ENCODE measurements around the gene CLEC3B. TPM values are rescaled to one million over a fixed set of nuclear protein-coding genes. Genes with fewer than 3 reads are reported as not detected.
A peak's percentile ranks its signal among the peaks of the same experiment; 100 is the strongest.

The CLEC3B gene
- total RNA-seq, 4 donors from 2014 or later: 27.4 to 42.3 (median 29.3) TPM

DNA sequence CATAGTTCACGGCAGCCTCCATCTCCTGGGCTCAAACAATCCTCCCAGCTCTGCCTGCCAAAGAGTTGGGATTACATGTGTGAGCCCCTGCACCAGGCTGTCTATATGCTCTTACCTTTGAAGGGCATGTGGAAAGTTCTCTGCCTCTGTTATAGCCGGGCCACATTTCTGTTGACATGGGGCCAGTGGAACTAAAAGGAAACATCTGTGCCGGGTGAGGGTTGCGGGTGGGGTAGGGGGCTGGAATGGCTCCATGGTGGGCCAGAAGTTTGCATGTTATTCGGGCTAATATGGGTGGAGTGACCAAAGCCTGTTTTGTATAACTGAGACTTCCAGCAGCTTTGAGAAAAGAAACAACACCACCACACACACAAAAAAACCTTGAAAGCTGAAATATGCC lies 8.3 kb upstream of the CLEC3B start:
- H3K4me1 ChIP-seq: peaks cover 33% of the 10 kb centered on the region
- no peak overlapping the region for H3K27ac ChIP-seq
- H3K36me3 ChIP-seq: peaks cover 3% of the 10 kb centered on the region
- TF ChIP-seq POLR2AphosphoS5 (IDR thresholded peaks at IDR 0.05): no peak
- no peak for TF ChIP-seq EP300 (IDR thresholded peaks at IDR 0.05)
- TF ChIP-seq, protein P1, sequence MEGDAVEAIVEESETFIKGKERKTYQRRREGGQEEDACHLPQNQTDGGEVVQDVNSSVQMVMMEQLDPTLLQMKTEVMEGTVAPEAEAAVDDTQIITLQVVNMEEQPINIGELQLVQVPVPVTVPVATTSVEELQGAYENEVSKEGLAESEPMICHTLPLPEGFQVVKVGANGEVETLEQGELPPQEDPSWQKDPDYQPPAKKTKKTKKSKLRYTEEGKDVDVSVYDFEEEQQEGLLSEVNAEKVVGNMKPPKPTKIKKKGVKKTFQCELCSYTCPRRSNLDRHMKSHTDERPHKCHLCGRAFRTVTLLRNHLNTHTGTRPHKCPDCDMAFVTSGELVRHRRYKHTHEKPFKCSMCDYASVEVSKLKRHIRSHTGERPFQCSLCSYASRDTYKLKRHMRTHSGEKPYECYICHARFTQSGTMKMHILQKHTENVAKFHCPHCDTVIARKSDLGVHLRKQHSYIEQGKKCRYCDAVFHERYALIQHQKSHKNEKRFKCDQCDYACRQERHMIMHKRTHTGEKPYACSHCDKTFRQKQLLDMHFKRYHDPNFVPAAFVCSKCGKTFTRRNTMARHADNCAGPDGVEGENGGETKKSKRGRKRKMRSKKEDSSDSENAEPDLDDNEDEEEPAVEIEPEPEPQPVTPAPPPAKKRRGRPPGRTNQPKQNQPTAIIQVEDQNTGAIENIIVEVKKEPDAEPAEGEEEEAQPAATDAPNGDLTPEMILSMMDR (IDR thresholded peaks at IDR 0.05): no peak
- no peak for TF ChIP-seq POLR2A (IDR thresholded peaks at IDR 0.05)
- no peak for DNase-seq (ENCODE audit: low spot score in 2 of 2)
- no peaks in the 10 kb centered on the region for H3K9me3 ChIP-seq
- 50% methylated on average over 5 of the region's 5 CpGs for WGBS
- H3K27me3 ChIP-seq: no peaks in the 10 kb centered on the region
- H3K4me3 ChIP-seq: no peak overlapping the region

DNA sequence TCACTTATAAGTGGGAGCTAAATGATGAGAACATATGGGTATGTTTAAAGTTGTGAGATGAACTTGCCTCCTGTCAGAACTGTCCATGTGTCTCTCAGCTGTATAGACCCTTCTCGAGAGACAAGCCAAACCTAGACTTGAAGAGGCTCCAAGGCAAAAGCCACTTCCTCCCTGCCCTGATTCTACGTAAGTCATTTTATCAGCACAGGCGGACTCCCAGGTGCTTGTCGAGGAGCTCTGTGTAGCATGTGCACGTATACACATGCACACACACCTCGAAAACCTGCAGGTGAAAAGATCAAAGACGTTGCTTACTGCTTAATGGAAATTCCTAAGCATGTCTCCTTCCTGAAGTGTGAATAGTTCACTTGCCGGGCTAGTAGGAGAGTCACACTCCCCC lies 5.6 kb upstream of the CLEC3B start:
- Histone ChIP-seq H3K36me3 (no peaks in the 10 kb centered on the region), H3K27ac (no peak overlapping the region), H3K9me3 (no peaks in the 10 kb centered on the region), H3K27me3 (no peaks in the 10 kb centered on the region), H3K4me3 (no peak overlapping the region), H3K4me1 (peaks cover 43% of the 10 kb centered on the region)
- no peak for DNase-seq (ENCODE audit: low spot score in 2 of 2)
- 39% methylated on average over 8 of the region's 8 CpGs for WGBS
- TF ChIP-seq EP300 (IDR thresholded peaks at IDR 0.05): no peak

DNA sequence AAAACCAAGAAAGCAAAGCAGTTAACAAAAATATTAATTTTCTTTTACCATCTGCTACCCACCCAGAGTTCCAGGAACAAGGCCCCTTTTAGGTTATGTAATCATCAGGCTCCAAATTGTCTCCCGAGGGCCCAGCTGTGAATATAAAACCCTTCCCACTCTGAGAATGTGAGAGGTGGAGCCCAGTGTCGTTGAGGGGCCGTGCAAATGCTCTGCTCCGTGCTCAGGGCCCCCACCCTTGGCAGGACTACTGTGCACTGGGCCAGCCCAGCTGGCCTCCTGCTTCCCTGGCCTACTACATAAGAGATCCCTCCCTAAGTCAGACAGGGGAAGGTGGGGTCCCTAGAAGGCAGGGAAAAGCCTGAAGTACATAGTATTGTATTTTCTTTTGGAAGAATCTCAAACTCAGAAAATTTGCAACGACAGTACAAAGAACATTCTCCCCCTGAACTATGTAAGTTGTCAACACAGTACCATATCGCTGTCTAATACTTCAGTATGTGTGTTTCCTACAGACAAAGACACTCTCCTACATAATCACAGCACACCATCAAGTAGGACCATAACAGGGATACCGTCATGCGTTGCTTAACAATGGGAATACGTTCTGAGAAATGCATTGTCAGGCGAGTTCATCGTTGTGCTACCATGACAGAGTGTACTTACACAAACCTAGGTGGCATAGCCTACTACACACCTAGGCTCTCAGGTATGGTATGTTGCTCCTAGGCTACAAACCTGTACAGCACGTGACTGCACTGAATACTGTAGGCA lies 4.4 kb upstream of the CLEC3B start:
- H3K27ac ChIP-seq: peak overlapping the region; percentile 56
- peaks cover 55% of the 10 kb centered on the region for H3K4me1 ChIP-seq
- 51% methylated on average over 12 of the region's 12 CpGs for WGBS

DNA sequence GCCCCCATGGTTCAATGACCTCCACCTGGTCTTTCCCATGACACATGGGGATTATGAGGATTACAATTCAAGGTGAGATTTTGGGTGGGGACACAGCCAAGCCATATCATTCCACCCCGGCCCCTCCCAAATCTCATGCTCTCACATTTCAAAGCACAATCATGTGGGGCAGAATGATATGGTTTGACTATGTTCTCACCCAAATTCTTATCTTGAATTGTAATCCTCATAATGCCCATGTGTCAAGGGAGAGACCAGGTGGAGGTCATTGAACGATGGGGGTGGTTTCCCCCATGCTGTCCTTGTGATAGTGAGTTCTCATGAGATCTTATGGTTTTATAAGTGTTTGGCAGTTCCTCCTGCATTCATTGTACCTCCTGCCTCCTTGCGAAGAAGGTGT lies 2.4 kb upstream of the CLEC3B start:
- Histone ChIP-seq H3K27ac (no peak overlapping the region), H3K9me3 (no peaks in the 10 kb centered on the region), H3K4me3 (no peak overlapping the region), H3K4me1 (peaks cover 59% of the 10 kb centered on the region), H3K27me3 (no peaks in the 10 kb centered on the region), H3K36me3 (no peaks in the 10 kb centered on the region)
- no peak for DNase-seq (ENCODE audit: low spot score in 2 of 2)
- WGBS: 88% methylated on average over 3 of the region's 3 CpGs
- TF ChIP-seq POLR2A (IDR thresholded peaks at IDR 0.05) (no peak), POLR2AphosphoS5 (IDR thresholded peaks at IDR 0.05) (no peak), EP300 (IDR thresholded peaks at IDR 0.05) (no peak)
- TF ChIP-seq, protein P1 (IDR thresholded peaks at IDR 0.05): no peak

More for the DNA sequence above, 4.4 kb upstream of the CLEC3B start:
- H3K27me3 ChIP-seq: no peaks in the 10 kb centered on the region
- TF ChIP-seq EP300 (IDR thresholded peaks at IDR 0.05) (no peak), POLR2A (IDR thresholded peaks at IDR 0.05) (no peak), POLR2AphosphoS5 (IDR thresholded peaks at IDR 0.05) (no peak)
- TF ChIP-seq, protein P1 (IDR thresholded peaks at IDR 0.05): no peak
- H3K9me3 ChIP-seq: no peaks in the 10 kb centered on the region
- H3K36me3 ChIP-seq: no peaks in the 10 kb centered on the region
- H3K4me3 ChIP-seq: no peak overlapping the region
- no peak for DNase-seq (ENCODE audit: low spot score in 2 of 2)

DNA sequence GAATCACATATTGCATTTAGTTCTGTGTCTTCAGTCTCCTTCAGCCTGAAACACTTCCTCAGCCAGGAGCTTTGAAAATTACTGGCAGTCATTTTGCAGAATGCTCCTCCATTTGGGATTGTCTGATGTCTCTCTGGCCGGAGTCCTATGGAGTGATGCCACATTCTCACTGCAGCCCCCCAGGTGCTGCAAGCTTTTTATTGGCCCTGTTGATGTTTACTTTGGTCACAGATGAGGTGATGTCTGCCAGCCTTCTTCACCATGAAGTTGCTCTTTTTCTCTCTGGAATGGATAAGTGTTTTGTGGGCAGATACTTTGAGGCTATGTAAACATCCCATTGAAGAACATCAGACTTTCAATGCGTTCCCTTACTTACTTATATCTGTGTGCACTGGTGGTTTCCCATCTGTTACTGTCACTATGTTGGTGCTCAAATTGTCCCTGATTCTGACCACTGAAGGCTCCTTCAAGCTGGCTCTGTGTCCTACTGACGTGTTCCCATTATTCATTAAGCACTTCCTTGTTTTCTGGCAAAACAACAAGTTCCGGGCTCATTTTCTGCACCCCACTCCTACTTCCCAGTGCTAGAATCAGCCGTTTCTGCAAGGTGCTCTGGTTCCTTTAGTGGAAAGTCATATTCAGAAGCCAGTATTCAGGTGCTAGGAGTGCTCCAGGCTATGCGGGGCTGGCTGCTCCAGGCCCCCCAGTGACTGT lies 1.4 kb upstream of the CLEC3B start:
- Histone ChIP-seq H3K9me3 (no peaks in the 10 kb centered on the region), H3K36me3 (no peaks in the 10 kb centered on the region), H3K4me3 (no peak overlapping the region), H3K27me3 (no peaks in the 10 kb centered on the region), H3K4me1 (peaks cover 68% of the 10 kb centered on the region), H3K27ac (peak overlapping the region; percentile 79)
- WGBS: 56% methylated on average over 6 of the region's 6 CpGs
- no peak for DNase-seq (ENCODE audit: low spot score in 2 of 2)
- TF ChIP-seq POLR2AphosphoS5 (IDR thresholded peaks at IDR 0.05) (no peak), POLR2A (IDR thresholded peaks at IDR 0.05) (no peak), EP300 (IDR thresholded peaks at IDR 0.05) (no peak)
- TF ChIP-seq, protein P1 (IDR thresholded peaks at IDR 0.05): no peak
